CD8-positive, alpha-beta memory T cell (primary cell): ENCODE results near the gene MACROD2. TPM values are rescaled to one million over a fixed set of nuclear protein-coding genes. Genes with fewer than 3 reads are reported as not detected.

Source experiments
- CTCF ChIA-PET: fragments of 350-600 bp; sonication (Branson Sonifier 250); formaldehyde crosslinking; loops from one replicate; lab custom pipeline; 2021; ENCODE audit warnings: antibody characterized with exemption; lab: Charles Lee
- POLR2A ChIA-PET: fragments of 350-600 bp; sonication (Branson Sonifier 250); formaldehyde crosslinking; loops from one replicate; lab custom pipeline; 2021; ENCODE audit warnings: antibody characterized with exemption; lab: Charles Lee
- DNase-seq, 5 donors: peaks; one replicate each; pipeline versions ENCODE4 v3.0.0 to v3.0.0-alpha.2; 2020 to 2022; ENCODE audit warnings: mixed read lengths in 1 of 5
- H3K27ac ChIP-seq: one replicate; pipeline ENCODE4 v1.7.0; 2013; ENCODE audit warnings: low read depth, mild to moderate bottlenecking, low read length, moderate library complexity
- H3K27me3 ChIP-seq: 2 replicates; pipeline ENCODE4 v1.7.0; 2013; ENCODE audit warnings: low read length, mild to moderate bottlenecking; ENCODE audit not compliant: insufficient read depth, poor library complexity, severe bottlenecking
- H3K36me3 ChIP-seq: 2 replicates; pipeline ENCODE4 v1.7.0; 2013; ENCODE audit warnings: mild to moderate bottlenecking, low read length, moderate library complexity; ENCODE audit not compliant: insufficient read depth
- H3K4me1 ChIP-seq: 2 replicates; pipeline ENCODE4 v1.7.0; 2013; ENCODE audit warnings: mild to moderate bottlenecking, low read length, moderate library complexity; ENCODE audit not compliant: insufficient read depth
- H3K4me3 ChIP-seq: 2 replicates; pipeline ENCODE4 v1.7.0; 2013; ENCODE audit warnings: mild to moderate bottlenecking, low read length
- H3K9me3 ChIP-seq: 2 replicates; pipeline ENCODE4 v1.7.0; 2013; ENCODE audit warnings: mild to moderate bottlenecking, low read length
- H3K27ac Mint-ChIP-seq, 8 donors: one replicate each; pipeline ENCODE4 v1.8.0; 2020 to 2021; ENCODE audit warnings: mixed read lengths in 8 of 8, mild to moderate bottlenecking in 6 of 8, inconsistent platforms in 3 of 8, moderate library complexity in 3 of 8
- H3K27me3 Mint-ChIP-seq, 2 donors: one replicate each; pipeline ENCODE4 v1.8.0; 2020 to 2021; ENCODE audit warnings: mixed read lengths in 2 of 2, mild to moderate bottlenecking in 1 of 2, moderate library complexity in 1 of 2
- H3K36me3 Mint-ChIP-seq, 3 donors: one replicate each; pipeline ENCODE4 v1.8.0; 2020 to 2021; ENCODE audit warnings: mixed read lengths in 3 of 3, inconsistent platforms in 1 of 3, mild to moderate bottlenecking in 1 of 3
- H3K4me1 Mint-ChIP-seq, 3 donors: one replicate each; pipeline ENCODE4 v1.8.0; 2020 to 2021; ENCODE audit warnings: mixed read lengths in 3 of 3, inconsistent platforms in 1 of 3, mild to moderate bottlenecking in 1 of 3
- H3K4me3 Mint-ChIP-seq, 7 donors: one replicate each; pipeline ENCODE4 v1.8.0; 2020 to 2021; ENCODE audit warnings: mixed read lengths in 7 of 7, mild to moderate bottlenecking in 6 of 7, moderate library complexity in 4 of 7, inconsistent platforms in 2 of 7
- H3K9me3 Mint-ChIP-seq, 5 donors: one replicate each; pipeline ENCODE4 v1.8.0; 2020 to 2022; ENCODE audit warnings: mixed read lengths in 5 of 5, mild to moderate bottlenecking in 3 of 5, moderate library complexity in 2 of 5, inconsistent platforms in 1 of 5
- polyA plus RNA-seq: library from polyadenylated mRNA; unstranded; fragments of 300-500 nt; fragmentation: Illumina TruSeq; gene quantifications from one replicate; pipeline ENCODE4 v1.2.3, GENCODE V29; 2021
- total RNA-seq, 2 experiments: library from RNA; stranded (reverse); gene quantifications; one replicate each; pipeline ENCODE4 v1.2.3, GENCODE V29; 2021

The MACROD2 gene
- total and polyA plus RNA-seq, 3 experiments from 2014 or later: not detected

DNA sequence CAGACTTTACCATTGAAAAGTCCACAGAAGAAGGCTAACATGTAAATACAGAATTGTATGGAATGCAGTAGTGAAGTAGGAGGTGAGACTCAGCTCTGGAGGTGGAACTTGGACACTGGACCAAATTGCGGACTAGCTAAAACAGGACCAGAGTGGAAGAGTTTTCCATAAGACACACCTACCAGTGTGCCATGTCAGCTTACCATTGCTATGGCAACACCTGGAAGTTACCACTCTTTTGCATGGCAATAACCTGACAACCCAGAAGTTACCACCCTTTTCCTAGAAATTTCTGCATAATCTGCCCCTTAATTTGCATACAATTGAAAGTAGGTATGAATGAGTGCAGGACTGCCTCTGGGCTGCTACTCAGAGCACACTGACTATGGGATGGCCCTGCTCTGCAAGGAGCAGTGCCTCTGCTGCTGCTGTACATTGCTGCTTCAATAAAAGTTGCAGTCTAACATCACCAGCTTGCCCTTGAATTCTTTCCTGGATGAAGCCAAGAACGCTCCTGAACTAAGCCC lies 911.7 kb downstream of the MACROD2 start:
- CTCF ChIA-PET: no interaction called here
- no peaks in the 10 kb centered on the region for H3K36me3 ChIP-seq

DNA sequence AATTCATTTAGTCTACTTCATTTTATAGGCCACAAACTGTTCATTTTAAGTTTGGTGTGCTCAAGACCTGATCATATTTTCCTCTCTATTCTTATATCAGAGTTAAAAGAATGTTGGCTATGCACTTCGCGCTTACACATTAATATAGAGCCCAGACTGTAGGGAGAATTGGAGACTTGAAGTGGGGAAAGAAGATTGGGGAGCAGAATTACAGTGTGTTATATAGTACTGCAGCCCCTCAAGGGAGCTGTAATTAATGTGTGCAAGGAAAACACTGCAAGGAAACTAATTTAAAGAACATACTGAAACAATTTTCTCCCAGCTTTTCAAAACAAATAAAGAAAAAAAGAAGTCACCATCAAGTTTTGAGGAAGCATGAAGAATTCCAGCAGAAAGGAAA lies 914.8 kb downstream of the MACROD2 start:
- Mint-ChIP-seq H3K27me3 (no peaks in the 10 kb centered on the region), H3K4me1 (no peaks in the 10 kb centered on the region), H3K36me3 (no peaks in the 10 kb centered on the region), H3K4me3 (no peak overlapping the region), H3K9me3 (peaks cover 0 to 29% (median 9%) of the 10 kb centered on the region in 5 donors), H3K27ac (no peak overlapping the region)
- ChIA-PET POLR2A (no interaction called here), CTCF (no interaction called here)
- Histone ChIP-seq H3K27me3 (no peaks in the 10 kb centered on the region), H3K9me3 (no peaks in the 10 kb centered on the region), H3K4me1 (no peaks in the 10 kb centered on the region), H3K4me3 (no peak overlapping the region), H3K36me3 (no peaks in the 10 kb centered on the region), H3K27ac (no peak overlapping the region)
- DNase-seq: no peak

More for the DNA sequence above, 911.7 kb downstream of the MACROD2 start:
- Mint-ChIP-seq H3K36me3 (no peaks in the 10 kb centered on the region), H3K27ac (no peak overlapping the region), H3K9me3 (peaks cover 2 to 23% (median 6%) of the 10 kb centered on the region in 5 donors), H3K27me3 (no peaks in the 10 kb centered on the region), H3K4me3 (no peak overlapping the region), H3K4me1 (no peaks in the 10 kb centered on the region)
- Histone ChIP-seq H3K4me1 (no peaks in the 10 kb centered on the region), H3K27me3 (no peaks in the 10 kb centered on the region), H3K9me3 (no peaks in the 10 kb centered on the region), H3K27ac (no peak overlapping the region), H3K4me3 (no peak overlapping the region)
- POLR2A ChIA-PET: no interaction called here
- no peak for DNase-seq

DNA sequence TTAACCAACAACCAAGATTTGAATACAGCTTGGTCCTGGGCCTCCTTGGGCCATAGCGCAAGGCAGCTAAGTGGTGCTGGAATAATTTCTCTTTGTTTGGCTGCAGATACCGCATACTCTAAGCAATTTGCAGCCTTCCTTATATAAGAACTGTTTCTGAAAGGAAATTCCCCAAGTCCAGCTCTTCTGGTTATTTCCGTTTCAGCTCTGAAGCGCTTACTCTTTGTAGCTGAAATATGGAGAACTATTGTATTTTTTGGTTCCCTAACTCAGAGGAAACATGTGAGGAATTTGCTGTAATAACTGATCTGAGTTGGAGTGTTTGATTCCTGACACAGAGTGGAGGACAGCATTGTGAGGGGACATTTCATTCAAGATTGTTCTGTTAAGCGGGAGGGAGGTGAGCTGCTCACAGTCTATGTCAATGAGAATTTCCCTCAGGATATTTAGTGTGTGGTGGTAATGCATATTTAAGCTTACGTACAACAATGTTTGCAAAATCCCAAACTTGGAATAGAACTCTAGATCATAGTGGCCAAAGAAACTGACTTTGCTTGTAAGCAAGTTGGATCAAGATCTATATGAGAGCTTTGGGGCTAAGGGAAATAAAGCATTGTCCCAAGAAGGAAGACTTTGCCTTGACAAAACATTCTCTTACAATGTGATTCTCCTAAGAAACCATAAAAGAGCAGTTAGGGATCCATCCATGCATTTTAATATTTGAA lies 918.7 kb downstream of the MACROD2 start:
- POLR2A ChIA-PET: no interaction called here
- no peak overlapping the region for H3K4me3 ChIP-seq
- Mint-ChIP-seq H3K27ac (no peak overlapping the region), H3K4me1 (no peaks in the 10 kb centered on the region), H3K27me3 (no peaks in the 10 kb centered on the region), H3K4me3 (no peak overlapping the region), H3K36me3 (peaks cover 0 to 5% (median 0%) of the 10 kb centered on the region in 3 donors), H3K9me3 (peaks cover 0 to 27% (median 18%) of the 10 kb centered on the region in 5 donors)
- no peaks in the 10 kb centered on the region for H3K36me3 ChIP-seq
- DNase-seq: no peak
- no peaks in the 10 kb centered on the region for H3K9me3 ChIP-seq
- H3K27ac ChIP-seq: no peak overlapping the region
- H3K4me1 ChIP-seq: no peaks in the 10 kb centered on the region
- CTCF ChIA-PET: no interaction called here
- no peaks in the 10 kb centered on the region for H3K27me3 ChIP-seq

DNA sequence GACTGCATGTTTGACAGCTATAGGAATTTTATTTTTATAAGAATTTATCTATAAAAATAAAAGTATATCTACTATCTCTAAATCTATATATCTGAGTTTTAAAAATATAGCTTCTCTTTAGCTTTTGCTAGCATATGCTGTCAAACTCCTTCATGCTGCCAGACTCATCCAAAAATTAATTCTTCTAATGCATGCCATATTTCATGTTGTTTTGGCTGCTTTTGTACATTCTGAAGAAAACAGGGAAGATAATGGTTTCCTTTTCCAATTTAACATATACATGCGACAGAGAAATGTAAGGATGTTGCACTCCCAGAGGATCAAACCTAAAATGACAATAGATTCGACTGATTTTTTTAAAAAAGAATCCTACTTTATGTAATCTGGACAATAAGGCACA lies 919.3 kb downstream of the MACROD2 start:
- no peaks in the 10 kb centered on the region for H3K4me1 Mint-ChIP-seq
- H3K9me3 ChIP-seq: no peaks in the 10 kb centered on the region
- no peaks in the 10 kb centered on the region for H3K4me1 ChIP-seq
- no peak overlapping the region for H3K27ac ChIP-seq
- H3K27ac Mint-ChIP-seq: no peak overlapping the region
- no peak overlapping the region for H3K4me3 ChIP-seq
- no peak for DNase-seq
- ChIA-PET CTCF (interaction anchor here (1.5 kb wide), 1 partner anchor 9 kb away, joined by 5 read pairs; no protein-coding TSS in a partner anchor), POLR2A (no interaction called here)
- H3K36me3 ChIP-seq: no peaks in the 10 kb centered on the region
- H3K27me3 ChIP-seq: no peaks in the 10 kb centered on the region
- peaks cover 0 to 5% (median 0%) of the 10 kb centered on the region in 3 donors for H3K36me3 Mint-ChIP-seq
- no peak overlapping the region for H3K4me3 Mint-ChIP-seq
- peaks cover 0 to 23% (median 18%) of the 10 kb centered on the region in 5 donors for H3K9me3 Mint-ChIP-seq
- no peaks in the 10 kb centered on the region for H3K27me3 Mint-ChIP-seq

DNA sequence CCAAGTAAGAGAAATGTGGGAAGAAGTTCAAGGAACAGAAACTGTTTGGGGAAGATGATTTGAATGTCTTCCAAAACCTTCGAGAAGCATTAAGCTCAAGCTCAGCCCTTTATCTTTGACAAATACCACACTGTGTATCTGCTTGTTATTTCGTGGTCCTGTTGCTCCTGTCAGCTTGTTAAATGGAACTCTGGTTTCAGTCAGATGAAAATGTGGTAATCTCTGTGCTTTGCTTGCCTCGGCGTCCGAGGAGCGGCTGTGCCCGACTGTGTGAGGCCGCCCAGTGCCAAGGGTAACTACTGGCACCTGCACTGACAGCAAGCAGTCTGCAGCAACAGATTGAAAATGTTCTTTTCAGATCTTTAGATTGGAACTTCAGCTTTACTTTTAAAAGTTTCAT lies 920.0 kb downstream of the MACROD2 start:
- DNase-seq: no peak
- Mint-ChIP-seq H3K36me3 (peaks cover 0 to 5% (median 0%) of the 10 kb centered on the region in 3 donors), H3K9me3 (peaks cover 0 to 18% (median 15%) of the 10 kb centered on the region in 5 donors), H3K4me3 (no peak overlapping the region), H3K27ac (no peak overlapping the region), H3K4me1 (no peaks in the 10 kb centered on the region), H3K27me3 (no peaks in the 10 kb centered on the region)
- Histone ChIP-seq H3K4me3 (no peak overlapping the region), H3K36me3 (no peaks in the 10 kb centered on the region), H3K27ac (no peak overlapping the region), H3K4me1 (no peaks in the 10 kb centered on the region), H3K9me3 (no peaks in the 10 kb centered on the region), H3K27me3 (no peaks in the 10 kb centered on the region)
- ChIA-PET CTCF (interaction anchor here (1.5 kb wide), 1 partner anchor 10 kb away, joined by 5 read pairs; no protein-coding TSS in a partner anchor), POLR2A (no interaction called here)

DNA sequence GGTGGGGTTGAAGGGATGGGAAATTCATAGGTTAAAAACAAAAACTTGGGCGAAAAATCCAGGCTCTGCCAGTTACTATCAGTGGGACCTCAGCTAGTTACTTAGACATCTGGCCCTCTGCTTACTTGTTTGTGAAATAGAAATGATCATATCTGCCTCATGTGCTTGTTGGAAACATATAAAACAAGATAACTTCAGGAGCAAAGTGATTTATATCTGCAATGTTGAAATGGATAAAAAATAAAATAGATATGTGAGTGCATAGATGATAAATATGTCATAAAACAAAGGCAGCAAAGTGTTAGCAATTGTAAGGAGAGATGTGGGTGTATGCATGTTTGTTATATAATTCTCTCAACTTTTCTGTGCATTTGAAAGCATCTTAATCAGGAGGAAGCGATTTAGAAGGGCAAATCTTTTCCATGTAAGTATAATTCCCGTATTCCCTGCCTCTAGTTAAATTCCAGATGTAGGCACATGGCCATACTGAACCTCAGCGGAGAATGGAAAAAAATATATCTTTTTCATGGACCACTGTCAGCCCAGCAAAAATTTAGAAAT lies 921.1 kb downstream of the MACROD2 start:
- Histone ChIP-seq H3K9me3 (no peaks in the 10 kb centered on the region), H3K4me3 (no peak overlapping the region), H3K27me3 (no peaks in the 10 kb centered on the region), H3K4me1 (no peaks in the 10 kb centered on the region), H3K36me3 (no peaks in the 10 kb centered on the region), H3K27ac (no peak overlapping the region)
- Mint-ChIP-seq H3K9me3 (peaks cover 0 to 18% (median 10%) of the 10 kb centered on the region in 5 donors), H3K4me3 (no peak overlapping the region), H3K36me3 (peaks cover 0 to 5% (median 0%) of the 10 kb centered on the region in 3 donors), H3K27ac (no peak overlapping the region), H3K4me1 (no peaks in the 10 kb centered on the region), H3K27me3 (no peaks in the 10 kb centered on the region)
- ChIA-PET CTCF (no interaction called here), POLR2A (no interaction called here)
- DNase-seq: no peak

DNA sequence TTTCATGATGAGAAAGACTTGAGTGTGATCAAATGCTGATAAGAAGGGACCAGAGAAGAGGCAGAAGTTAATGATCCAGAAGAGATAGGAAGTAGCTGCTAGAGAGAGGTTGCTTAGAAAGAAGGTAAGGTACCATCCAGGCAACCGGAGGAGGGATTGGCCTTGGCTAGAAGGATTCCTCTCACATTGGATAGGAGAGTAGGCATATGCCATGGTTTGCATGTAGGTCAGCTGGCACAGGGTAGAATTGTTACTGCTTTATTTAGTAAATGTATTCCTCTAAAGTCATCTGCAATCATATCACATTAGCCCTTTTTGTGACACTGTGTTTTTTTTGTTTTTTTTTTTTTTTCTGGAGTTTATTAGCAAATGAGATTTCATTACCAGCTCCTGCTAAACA lies 923.0 kb downstream of the MACROD2 start:
- no peaks in the 10 kb centered on the region for H3K36me3 ChIP-seq
- H3K9me3 ChIP-seq: no peaks in the 10 kb centered on the region
- no peak overlapping the region for H3K4me3 ChIP-seq
- no peak overlapping the region for H3K27ac Mint-ChIP-seq
- no peaks in the 10 kb centered on the region for H3K4me1 Mint-ChIP-seq
- no peak overlapping the region for H3K27ac ChIP-seq
- H3K27me3 Mint-ChIP-seq: no peaks in the 10 kb centered on the region
- no peaks in the 10 kb centered on the region for H3K27me3 ChIP-seq
- DNase-seq: no peak
- H3K9me3 Mint-ChIP-seq: peaks cover 0 to 18% (median 8%) of the 10 kb centered on the region in 5 donors
- no peak overlapping the region for H3K4me3 Mint-ChIP-seq
- ChIA-PET POLR2A (no interaction called here), CTCF (no interaction called here)
- H3K4me1 ChIP-seq: no peaks in the 10 kb centered on the region
- peaks cover 0 to 5% (median 0%) of the 10 kb centered on the region in 3 donors for H3K36me3 Mint-ChIP-seq

DNA sequence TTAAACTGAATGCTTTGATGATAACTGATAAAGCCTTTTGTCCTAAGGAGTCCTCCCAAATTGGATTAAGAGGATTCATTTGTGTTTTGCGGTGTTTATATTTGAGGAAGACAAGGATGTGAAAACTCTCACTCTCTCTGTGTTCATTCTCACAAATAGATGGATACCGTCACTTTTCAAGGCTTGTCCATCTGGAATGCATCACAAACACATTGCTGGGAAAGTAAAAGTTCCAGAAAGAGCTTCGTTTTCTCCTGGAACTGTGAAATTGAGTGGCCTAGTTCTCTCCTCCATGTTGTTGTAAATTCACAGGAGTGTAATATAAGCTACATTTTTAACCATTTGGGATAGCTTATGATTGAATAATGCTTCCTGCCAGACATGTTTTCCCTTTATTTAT lies 923.7 kb downstream of the MACROD2 start:
- no peaks in the 10 kb centered on the region for H3K4me1 Mint-ChIP-seq
- CTCF ChIA-PET: no interaction called here
- Histone ChIP-seq H3K27me3 (no peaks in the 10 kb centered on the region), H3K36me3 (no peaks in the 10 kb centered on the region), H3K9me3 (no peaks in the 10 kb centered on the region), H3K27ac (no peak overlapping the region), H3K4me3 (no peak overlapping the region), H3K4me1 (no peaks in the 10 kb centered on the region)
- POLR2A ChIA-PET: no interaction called here
- no peak overlapping the region for H3K27ac Mint-ChIP-seq
- no peak overlapping the region for H3K4me3 Mint-ChIP-seq
- H3K36me3 Mint-ChIP-seq: peaks cover 0 to 5% (median 0%) of the 10 kb centered on the region in 3 donors
- peaks cover 0 to 20% (median 8%) of the 10 kb centered on the region in 5 donors for H3K9me3 Mint-ChIP-seq
- no peaks in the 10 kb centered on the region for H3K27me3 Mint-ChIP-seq
- no peak for DNase-seq
